GM18907 (cell line): Measurements from ENCODE around the gene BTBD8.

ENCODE experiments used
- ATAC-seq: cut with Tn5 transposase; IDR thresholded peaks from one replicate; pipeline ENCODE4 v1.9.1; 2021; ENCODE audit warnings: mild to moderate bottlenecking, moderate library complexity; ENCODE audit not compliant: unreplicated experiment

Gene BTBD8

GRCh38 chr1:92188436-92189255 is 108.5 kb downstream of the BTBD8 start:
- ATAC-seq, result no peak

GRCh38 chr1:92191726-92192125 is 111.6 kb downstream of the BTBD8 start:
- ATAC-seq, result no peak

- no peak for ATAC-seq
These were observed 112.1 kb downstream of the BTBD8 start for GRCh38 chr1:92192246-92192645.

- ATAC-seq, result no peak
These were observed 114.4 kb downstream of the BTBD8 start for GRCh38 chr1:92194511-92194910.

GRCh38 chr1:92201973-92202372 is 121.8 kb downstream of the BTBD8 start:
- ATAC-seq, result no peak

- ATAC-seq, result no peak
These were observed 123.0 kb downstream of the BTBD8 start for GRCh38 chr1:92203105-92203504.

GRCh38 chr1:92210701-92211100 is 130.6 kb downstream of the BTBD8 start:
- ATAC-seq, result no peak

- no peak for ATAC-seq
These were observed 131.0 kb downstream of the BTBD8 start for GRCh38 chr1:92211166-92211565.

- ATAC-seq, result no peak
These were observed 137.6 kb downstream of the BTBD8 start, which contains the start of gene C1orf146 for GRCh38 chr1:92217721-92218120. TSS of gene C1orf146 (plus strand) at chr1:92217915. CDS start at chr1:92231421, 13,506 bp downstream.

- no peak for ATAC-seq
These were observed 138.4 kb downstream of the BTBD8 start for GRCh38 chr1:92218559-92218958.

- ATAC-seq, result no peak
These were observed 138.9 kb downstream of the BTBD8 start for GRCh38 chr1:92219028-92219427.

- ATAC-seq, result no peak
These were observed 148.3 kb downstream of the BTBD8 start for GRCh38 chr1:92228401-92228800.

GRCh38 chr1:92230736-92231135 is 150.6 kb downstream of the BTBD8 start:
- no peak for ATAC-seq
